Uterus (tissue), 2 donors: ENCODE measurements around the gene FRS3.

Experiments used
- POLR2A ChIP-seq, 2 donors: fragments of 450-650 bp; IDR thresholded peaks; one replicate each; pipeline ENCODE4 v1.6.1; 2016; ENCODE audit warnings: antibody characterized with exemption in 2 of 2, mild to moderate bottlenecking in 1 of 2, moderate library complexity in 1 of 2
- TF ChIP-seq, protein P1 (sequence below), 4 experiments: fragments of 200-600 bp in 2 of 4; fragments of 450-650 bp in 2 of 4; sonication (generic) in 2 of 4; IDR thresholded peaks; one replicate each; pipeline ENCODE4 v1.5.1; 2016 to 2019; ENCODE audit warnings: antibody characterized with exemption in 4 of 4, mild to moderate bottlenecking in 2 of 4, moderate library complexity in 1 of 4

DNA sequence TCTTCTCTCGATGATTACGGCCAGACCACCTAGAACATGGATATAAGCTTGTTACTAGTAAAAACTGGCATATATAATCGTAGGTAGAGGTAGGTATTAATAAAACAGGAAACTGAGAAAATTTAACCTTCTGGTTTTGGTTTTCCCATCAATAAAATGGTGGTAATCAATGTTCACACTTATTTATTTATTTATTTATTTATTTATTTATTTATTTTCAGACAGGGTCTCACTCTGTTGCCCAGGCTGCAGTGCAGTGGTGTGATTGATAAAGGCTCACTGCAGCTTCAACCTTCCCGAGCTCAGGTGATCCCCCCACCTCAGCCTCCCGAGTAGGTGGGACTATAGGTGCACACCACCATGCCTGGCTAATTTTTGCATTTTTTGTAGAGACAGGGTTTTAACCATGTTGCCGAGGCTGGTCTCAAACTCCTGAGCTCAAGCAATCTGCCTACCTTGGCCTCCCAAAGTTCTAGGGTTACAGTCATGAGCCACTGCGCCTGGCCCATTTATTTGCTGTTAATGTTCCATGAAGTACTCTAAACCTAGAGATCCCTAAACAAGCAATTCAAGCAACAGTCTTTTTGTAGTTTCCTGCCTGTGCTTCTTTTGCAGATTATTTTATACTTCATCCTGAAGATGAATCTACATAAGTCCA is 19.3 kb upstream of the FRS3 start:
- no peak for TF ChIP-seq POLR2A (IDR thresholded peaks at IDR 0.05)
- TF ChIP-seq, protein P1, sequence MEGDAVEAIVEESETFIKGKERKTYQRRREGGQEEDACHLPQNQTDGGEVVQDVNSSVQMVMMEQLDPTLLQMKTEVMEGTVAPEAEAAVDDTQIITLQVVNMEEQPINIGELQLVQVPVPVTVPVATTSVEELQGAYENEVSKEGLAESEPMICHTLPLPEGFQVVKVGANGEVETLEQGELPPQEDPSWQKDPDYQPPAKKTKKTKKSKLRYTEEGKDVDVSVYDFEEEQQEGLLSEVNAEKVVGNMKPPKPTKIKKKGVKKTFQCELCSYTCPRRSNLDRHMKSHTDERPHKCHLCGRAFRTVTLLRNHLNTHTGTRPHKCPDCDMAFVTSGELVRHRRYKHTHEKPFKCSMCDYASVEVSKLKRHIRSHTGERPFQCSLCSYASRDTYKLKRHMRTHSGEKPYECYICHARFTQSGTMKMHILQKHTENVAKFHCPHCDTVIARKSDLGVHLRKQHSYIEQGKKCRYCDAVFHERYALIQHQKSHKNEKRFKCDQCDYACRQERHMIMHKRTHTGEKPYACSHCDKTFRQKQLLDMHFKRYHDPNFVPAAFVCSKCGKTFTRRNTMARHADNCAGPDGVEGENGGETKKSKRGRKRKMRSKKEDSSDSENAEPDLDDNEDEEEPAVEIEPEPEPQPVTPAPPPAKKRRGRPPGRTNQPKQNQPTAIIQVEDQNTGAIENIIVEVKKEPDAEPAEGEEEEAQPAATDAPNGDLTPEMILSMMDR (IDR thresholded peaks at IDR 0.05), result no peak
